ENCODE results near the gene ADAMTS17. TPM values are rescaled to one million over a fixed set of nuclear protein-coding genes. Genes with fewer than 3 reads are reported as not detected.

ADAMTS17 gene
- total RNA-seq, 1 donor from 2014 or later, result 4.8 TPM

DNA sequence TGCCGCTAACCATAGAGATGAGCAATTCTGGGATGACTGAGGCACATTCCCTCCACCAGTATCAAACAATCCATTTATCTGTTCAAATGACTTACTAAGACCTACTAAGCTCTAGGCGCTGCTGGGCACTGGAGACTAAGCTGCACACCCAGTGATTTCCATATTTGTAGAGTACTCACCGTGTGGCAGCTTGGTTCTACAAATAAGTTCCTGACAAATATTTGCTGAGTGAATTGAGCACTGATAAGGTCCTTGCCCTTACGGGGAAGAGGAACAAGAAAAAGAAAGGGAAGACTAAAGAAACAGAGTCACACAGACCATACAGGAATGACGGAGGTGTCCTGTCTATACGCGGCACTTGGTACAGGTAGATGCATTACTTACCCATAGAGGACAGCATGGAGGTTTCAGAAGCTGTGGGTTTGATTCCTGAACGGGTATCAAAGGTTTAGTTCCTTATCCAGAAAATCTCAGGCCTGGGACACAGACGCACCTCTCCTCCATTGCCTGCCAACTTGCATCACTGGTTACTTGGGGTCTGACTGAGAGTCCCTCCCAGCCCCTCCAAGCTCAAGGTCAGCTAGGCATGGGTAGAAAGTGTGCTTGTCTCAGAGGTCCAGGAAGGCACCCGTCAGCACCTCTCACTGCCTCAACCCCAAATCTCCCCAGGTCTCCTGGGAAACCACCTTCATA is 310.0 kb downstream of the ADAMTS17 start:
- TF ChIP-seq CTCF (IDR thresholded peaks at IDR 0.05; ENCODE audit: unreplicated experiment), result no peak
- Mint-ChIP-seq H3K9me3 (ENCODE audit: unreplicated experiment) (peaks cover 6% of the 10 kb centered on the region), H3K36me3 (ENCODE audit: low read depth, unreplicated experiment) (peaks cover 9% of the 10 kb centered on the region), H3K27me3 (ENCODE audit: unreplicated experiment) (peaks cover 1% of the 10 kb centered on the region), H3K4me1 (ENCODE audit: unreplicated experiment) (no peaks in the 10 kb centered on the region), H3K4me3 (ENCODE audit: unreplicated experiment) (no peak overlapping the region), H3K27ac (ENCODE audit: unreplicated experiment) (no peak overlapping the region)
- no peak for DNase-seq (ENCODE audit: low spot score)

DNA sequence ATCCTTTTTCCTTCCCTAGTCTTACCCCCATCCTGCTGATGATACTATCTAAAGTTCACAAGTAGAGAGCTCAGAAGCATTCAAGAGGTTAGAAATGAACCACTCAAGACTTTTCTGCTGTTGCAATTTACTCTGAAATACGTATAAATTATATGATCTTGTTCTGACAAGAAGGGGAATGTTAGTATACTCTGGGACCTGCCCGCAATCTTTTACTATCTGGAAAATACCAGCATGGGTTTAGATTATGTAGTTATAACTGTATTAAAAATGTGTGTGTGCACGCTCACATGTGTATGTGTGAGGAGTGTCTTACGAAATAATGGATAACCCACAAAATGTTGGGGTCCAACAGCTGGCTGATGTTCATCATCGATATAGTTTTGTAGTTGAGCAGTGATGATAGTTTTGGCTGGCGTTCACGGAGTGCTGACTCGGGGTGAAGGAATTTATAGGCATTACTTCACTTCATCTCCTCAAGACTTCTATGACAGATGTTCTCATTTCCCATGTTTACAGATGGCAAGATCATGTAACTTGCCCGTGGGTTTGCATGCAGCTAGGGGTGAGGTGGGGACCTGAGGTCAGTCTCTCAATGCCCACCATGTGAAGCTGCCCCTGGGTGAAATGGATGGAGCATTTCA is 311.1 kb downstream of the ADAMTS17 start:
- Mint-ChIP-seq H3K4me3 (ENCODE audit: unreplicated experiment) (no peak overlapping the region), H3K9me3 (ENCODE audit: unreplicated experiment) (peaks cover 6% of the 10 kb centered on the region), H3K4me1 (ENCODE audit: unreplicated experiment) (no peaks in the 10 kb centered on the region), H3K27me3 (ENCODE audit: unreplicated experiment) (peaks cover 1% of the 10 kb centered on the region), H3K27ac (ENCODE audit: unreplicated experiment) (no peak overlapping the region), H3K36me3 (ENCODE audit: low read depth, unreplicated experiment) (peaks cover 11% of the 10 kb centered on the region)
- TF ChIP-seq CTCF (IDR thresholded peaks at IDR 0.05; ENCODE audit: unreplicated experiment), result no peak
- DNase-seq (ENCODE audit: low spot score), result no peak

DNA sequence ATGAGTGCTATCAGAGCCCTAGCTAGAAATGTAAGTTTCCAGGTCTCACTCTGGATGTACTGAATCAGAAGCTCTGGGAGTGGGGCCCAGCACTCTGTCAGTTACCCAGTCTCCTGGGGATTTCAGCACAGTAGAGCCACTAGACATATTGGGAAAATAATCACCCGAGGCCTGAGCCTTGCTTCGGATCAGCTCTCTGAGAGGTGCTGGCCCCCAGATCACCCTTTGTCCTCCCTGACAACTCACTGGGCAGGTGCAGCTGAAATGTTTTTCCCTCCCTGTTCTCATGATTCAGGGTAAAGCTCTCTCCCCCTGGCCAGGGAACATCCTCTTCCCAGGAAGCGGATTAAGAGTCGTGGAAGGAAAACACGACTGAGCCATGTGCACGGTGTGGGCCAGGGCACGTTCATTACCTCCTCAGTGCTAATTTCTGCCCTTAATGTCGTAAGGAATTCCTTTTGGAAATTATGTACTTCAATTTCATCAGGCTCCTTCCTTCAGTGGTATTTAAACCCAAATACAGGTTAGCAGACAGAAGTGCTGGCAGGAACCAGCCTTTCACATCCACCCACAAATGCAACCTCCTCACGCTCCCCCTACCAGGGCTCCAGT is 311.8 kb downstream of the ADAMTS17 start:
- no peak for DNase-seq (ENCODE audit: low spot score)
- Mint-ChIP-seq H3K4me3 (ENCODE audit: unreplicated experiment) (no peak overlapping the region), H3K9me3 (ENCODE audit: unreplicated experiment) (peaks cover 6% of the 10 kb centered on the region), H3K27me3 (ENCODE audit: unreplicated experiment) (peaks cover 1% of the 10 kb centered on the region), H3K36me3 (ENCODE audit: low read depth, unreplicated experiment) (peaks cover 11% of the 10 kb centered on the region), H3K4me1 (ENCODE audit: unreplicated experiment) (no peaks in the 10 kb centered on the region), H3K27ac (ENCODE audit: unreplicated experiment) (no peak overlapping the region)
- no peak for TF ChIP-seq CTCF (IDR thresholded peaks at IDR 0.05; ENCODE audit: unreplicated experiment)

- Mint-ChIP-seq H3K4me3 (ENCODE audit: unreplicated experiment) (no peak overlapping the region), H3K27me3 (ENCODE audit: unreplicated experiment) (peaks cover 1% of the 10 kb centered on the region), H3K9me3 (ENCODE audit: unreplicated experiment) (peaks cover 6% of the 10 kb centered on the region), H3K4me1 (ENCODE audit: unreplicated experiment) (no peaks in the 10 kb centered on the region), H3K36me3 (ENCODE audit: low read depth, unreplicated experiment) (peaks cover 11% of the 10 kb centered on the region), H3K27ac (ENCODE audit: unreplicated experiment) (no peak overlapping the region)
- DNase-seq (ENCODE audit: low spot score), result no peak
- TF ChIP-seq CTCF (IDR thresholded peaks at IDR 0.05; ENCODE audit: unreplicated experiment), result no peak
These were observed 312.7 kb downstream of the ADAMTS17 start for GRCh38 chr15:100029045-100029444.

DNA sequence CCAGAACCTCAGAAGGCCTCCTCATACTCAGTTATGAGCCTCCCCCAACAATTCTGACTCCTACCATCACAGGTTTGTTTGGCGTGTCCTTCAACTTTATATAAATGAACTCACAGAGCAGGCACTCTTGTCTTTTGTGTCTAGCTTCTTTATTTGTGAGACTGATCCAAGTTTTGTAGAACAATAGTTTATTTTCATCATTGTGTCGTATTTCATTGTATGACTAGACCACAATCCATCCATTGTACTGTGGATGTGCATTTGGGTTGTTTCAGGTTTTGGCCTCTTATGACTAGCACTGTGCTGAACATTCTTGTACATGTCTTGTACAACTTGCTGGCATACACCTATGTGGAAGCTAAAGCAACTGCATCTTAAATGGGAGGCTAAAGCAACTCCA is 315.7 kb downstream of the ADAMTS17 start:
- no peak for DNase-seq (ENCODE audit: low spot score)
- peaks cover 10% of the 10 kb centered on the region for H3K27me3 Mint-ChIP-seq (ENCODE audit: unreplicated experiment)
- peaks cover 6% of the 10 kb centered on the region for H3K9me3 Mint-ChIP-seq (ENCODE audit: unreplicated experiment)
- no peaks in the 10 kb centered on the region for H3K4me1 Mint-ChIP-seq (ENCODE audit: unreplicated experiment)
- H3K4me3 Mint-ChIP-seq (ENCODE audit: unreplicated experiment), result no peak overlapping the region
- peaks cover 11% of the 10 kb centered on the region for H3K36me3 Mint-ChIP-seq (ENCODE audit: low read depth, unreplicated experiment)
- H3K27ac Mint-ChIP-seq (ENCODE audit: unreplicated experiment), result no peak overlapping the region
- TF ChIP-seq CTCF (IDR thresholded peaks at IDR 0.05; ENCODE audit: unreplicated experiment), result no peak
